BJ (cell line): Measurements from ENCODE around the gene CHRNB1. TPM values are rescaled to one million over a fixed set of nuclear protein-coding genes. Genes with fewer than 3 reads are reported as not detected.

Experiments used
- CTCF ChIA-PET: fragments of 350-600 bp; formaldehyde crosslinking; extraction: SDS; loops from one replicate; lab custom pipeline; 2021; ENCODE audit warnings: antibody characterized with exemption, inconsistent platforms; lab: Yijun Ruan, JAX
- POLR2A ChIA-PET: fragments of 300-600 bp; sonication (Branson Sonifier 250); formaldehyde crosslinking; extraction: SDS; loops from one replicate; lab custom pipeline; 2021; ENCODE audit warnings: antibody characterized with exemption; lab: Charles Lee
- DNase-seq: peaks from one replicate; pipeline ENCODE4 v3.0.0-alpha.2; 2011; ENCODE audit warnings: low read depth
- H3K27me3 ChIP-seq: 2 replicates; pipeline ENCODE4 v1.6.0; 2011; ENCODE audit warnings: low read length; ENCODE audit not compliant: control insufficient read depth, insufficient read depth
- H3K36me3 ChIP-seq: 2 replicates; pipeline ENCODE4 v1.5.1; 2011; ENCODE audit warnings: low read length; ENCODE audit not compliant: control insufficient read depth, insufficient read depth
- H3K4me3 ChIP-seq: 2 replicates; pipeline ENCODE4 v1.5.1; 2011; ENCODE audit warnings: low read depth, mild to moderate bottlenecking, control low read depth, low read length
- CTCF ChIP-seq: IDR thresholded peaks from 2 replicates; pipeline ENCODE4 v1.5.1; 2011; ENCODE audit warnings: low read depth, mild to moderate bottlenecking, control low read depth, inconsistent platforms, low read length, moderate library complexity; ENCODE audit not compliant: insufficient read depth
- polyA plus RNA-seq: library from polyadenylated mRNA; depleted of rRNA; stranded (reverse); fragments of >200 nt; gene quantifications from 2 replicates; pipeline ENCODE4 v1.2.3, GENCODE V29; 2011

Gene CHRNB1
- polyA plus RNA-seq, 1 experiment = 6.8 TPM

- ChIA-PET POLR2A (no interaction called here), CTCF (interaction anchor here (1.0 to 2.3 kb wide), 6 partner anchors 36 to 620 kb away, joined by 3 to 17 read pairs (median 4); partner anchors contain the start of genes SENP3 and TMEM95)
- Histone ChIP-seq H3K27me3 (peaks cover 25% of the 10 kb centered on the region), H3K4me3 (no peak overlapping the region), H3K36me3 (no peaks in the 10 kb centered on the region)
- TF ChIP-seq CTCF = no peak
- DNase-seq = no peak
These were observed 4.0 kb upstream of the CHRNB1 start for GRCh38 chr17:7440834-7441195.

GRCh38 chr17:7441266-7441665 lies 3.6 kb upstream of the CHRNB1 start:
- DNase-seq = no peak
- POLR2A ChIA-PET = no interaction called here
- Histone ChIP-seq H3K4me3 (no peak overlapping the region), H3K36me3 (no peaks in the 10 kb centered on the region), H3K27me3 (peaks cover 27% of the 10 kb centered on the region)
- CTCF ChIA-PET = interaction anchor here (1.2 to 2.3 kb wide), 5 partner anchors 35 to 619 kb away, joined by 3 to 17 read pairs (median 4); partner anchors contain the start of genes SENP3 and TMEM95
- no peak for TF ChIP-seq CTCF

GRCh38 chr17:7442142-7442541 lies 2.7 kb upstream of the CHRNB1 start:
- no peak for DNase-seq
- Histone ChIP-seq H3K36me3 (no peaks in the 10 kb centered on the region), H3K4me3 (no peak overlapping the region), H3K27me3 (peaks cover 33% of the 10 kb centered on the region)
- ChIA-PET CTCF (interaction anchor here (1.6 to 2.3 kb wide), 2 partner anchors 36 to 86 kb away, joined by 4 to 17 read pairs; partner anchors contain the start of gene TMEM95), POLR2A (no interaction called here)
- no peak for TF ChIP-seq CTCF

- POLR2A ChIA-PET = no interaction called here
- Histone ChIP-seq H3K36me3 (no peaks in the 10 kb centered on the region), H3K4me3 (no peak overlapping the region), H3K27me3 (peaks cover 32% of the 10 kb centered on the region)
- no peak for DNase-seq
- CTCF ChIA-PET = interaction anchor here (0.9 to 1.6 kb wide), 4 partner anchors 10 to 146 kb away, joined by 3 to 4 read pairs (median 3); partner anchors contain the start of gene SOX15
- no peak for TF ChIP-seq CTCF
These were observed 1.1 kb upstream of the CHRNB1 start for GRCh38 chr17:7443499-7444485.

DNA sequence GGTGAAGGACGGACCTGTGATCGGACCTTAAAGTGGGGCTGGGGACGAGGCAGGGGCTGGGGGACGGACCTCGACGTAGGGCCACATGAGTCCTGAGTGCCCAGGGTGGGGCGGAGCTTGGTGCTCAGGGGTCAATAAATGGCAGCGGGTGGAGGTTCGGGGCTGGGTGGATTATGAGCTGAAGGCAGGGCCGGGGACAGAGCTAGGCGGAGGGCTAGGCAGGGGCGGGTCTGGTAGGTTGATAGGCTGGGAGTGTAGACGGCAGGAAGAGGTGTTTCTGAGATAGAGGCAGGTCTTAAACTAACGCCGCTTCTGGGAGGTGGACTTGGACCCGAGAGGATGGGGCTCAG lies 733 bp downstream of the CHRNB1 start:
- no peak for DNase-seq
- Histone ChIP-seq H3K36me3 (no peaks in the 10 kb centered on the region), H3K27me3 (peaks cover 22% of the 10 kb centered on the region), H3K4me3 (peak overlapping the region; percentile 33)
- no peak for TF ChIP-seq CTCF
- POLR2A ChIA-PET = interaction anchor here (0.8 kb wide), 1 partner anchor 39 kb away, joined by 7 read pairs; the partner anchor contains the start of gene POLR2A
- CTCF ChIA-PET = interaction anchor here (0.9 kb wide), 1 partner anchor 31 kb away, joined by 3 read pairs; no protein-coding TSS in a partner anchor
